ENCODE measurements around the gene TXNL4B.

The TXNL4B gene

GRCh38 chr16:72093448-72094265 lies at the start of gene TXNL4B, which contains the start of gene DHX38:
Gene TXNL4B (minus strand): TSS chr16:72093620. CDS start chr16:72090749, 2,871 bp downstream.
Gene DHX38 (plus strand): TSS chr16:72093847. CDS start chr16:72096158, 2,311 bp downstream.
- peak; percentile 97 for DNase-seq (ENCODE audit: low read depth, low spot score)

GRCh38 chr16:72142476-72142875 lies 49.1 kb upstream of the TXNL4B start:
- DNase-seq (ENCODE audit: low read depth, low spot score), result no peak

GRCh38 chr16:72139908-72140307 lies 46.5 kb upstream of the TXNL4B start:
- DNase-seq (ENCODE audit: low read depth, low spot score), result no peak

DNA sequence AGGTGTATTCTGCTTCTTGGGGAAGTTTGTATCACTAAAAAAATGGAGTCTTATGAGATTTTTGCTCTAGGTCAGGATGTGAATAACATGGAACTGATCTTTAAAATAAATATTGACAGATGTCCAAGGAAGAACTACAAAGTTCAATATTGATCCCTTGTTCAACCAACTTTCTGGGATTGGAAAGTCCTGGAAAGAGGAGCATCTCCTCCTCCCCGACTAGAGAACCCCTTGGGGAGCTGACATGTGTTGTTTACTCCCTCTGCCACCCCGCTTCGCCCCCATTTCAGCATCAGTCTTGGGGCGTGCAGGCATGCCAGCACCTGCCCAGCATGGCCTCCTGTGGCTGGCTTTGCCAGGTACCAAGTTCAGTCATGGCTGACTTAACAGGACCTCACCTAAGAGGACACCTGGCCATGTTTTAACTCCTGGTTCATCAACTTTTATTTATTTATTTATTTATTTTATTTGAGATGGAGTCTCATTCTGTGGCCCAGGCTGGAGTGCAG lies 44.7 kb upstream of the TXNL4B start:
- no peak for DNase-seq (ENCODE audit: low read depth, low spot score)

GRCh38 chr16:72137380-72138063 lies 44.1 kb upstream of the TXNL4B start:
- no peak for DNase-seq (ENCODE audit: low read depth, low spot score)

DNA sequence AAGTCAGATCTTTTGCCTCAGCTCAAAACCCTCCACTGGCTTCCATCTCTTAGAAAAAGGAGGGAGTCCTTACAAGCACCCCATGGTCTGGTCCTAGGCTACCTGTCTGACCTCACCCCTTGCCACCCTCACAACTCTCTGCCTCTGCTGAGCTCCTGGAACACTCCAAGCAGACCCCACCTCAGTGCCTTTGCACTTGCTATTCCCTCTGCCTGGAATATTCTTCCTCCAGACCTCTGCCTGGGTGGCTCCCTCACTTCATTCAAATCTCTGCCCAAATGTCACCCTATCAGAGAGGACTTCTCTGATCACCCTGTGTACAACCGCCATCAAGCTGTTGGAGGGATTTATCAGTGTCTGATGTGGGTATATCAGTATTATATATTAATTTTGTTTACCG lies 41.1 kb upstream of the TXNL4B start:
- no peak for DNase-seq (ENCODE audit: low read depth, low spot score)

DNA sequence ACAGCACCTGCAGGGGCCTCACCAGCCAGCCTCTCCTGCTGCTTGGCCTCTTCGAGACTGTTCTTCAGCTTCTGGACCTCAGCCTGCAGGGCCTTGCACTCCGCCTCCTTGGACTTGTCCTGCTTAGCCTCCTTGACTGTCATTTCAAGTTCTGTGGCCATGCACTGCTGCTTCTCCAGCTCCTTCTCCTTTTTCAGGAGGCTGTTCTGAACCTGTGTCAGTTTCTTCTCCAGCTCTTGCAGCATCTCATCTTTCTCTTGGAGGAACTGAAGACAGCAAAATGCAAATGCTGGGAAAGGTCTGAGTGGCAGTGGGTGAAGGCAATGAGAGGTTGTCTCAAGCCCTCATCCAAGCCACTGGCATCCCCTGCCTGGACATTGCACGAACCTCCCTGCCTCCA lies 39.3 kb upstream of the TXNL4B start:
- DNase-seq (ENCODE audit: low read depth, low spot score), result no peak

GRCh38 chr16:72131036-72131435 lies 37.6 kb upstream of the TXNL4B start:
- no peak for DNase-seq (ENCODE audit: low read depth, low spot score)

- DNase-seq (ENCODE audit: low read depth, low spot score), result no peak
These were observed 36.7 kb upstream of the TXNL4B start for GRCh38 chr16:72129976-72130656.

DNA sequence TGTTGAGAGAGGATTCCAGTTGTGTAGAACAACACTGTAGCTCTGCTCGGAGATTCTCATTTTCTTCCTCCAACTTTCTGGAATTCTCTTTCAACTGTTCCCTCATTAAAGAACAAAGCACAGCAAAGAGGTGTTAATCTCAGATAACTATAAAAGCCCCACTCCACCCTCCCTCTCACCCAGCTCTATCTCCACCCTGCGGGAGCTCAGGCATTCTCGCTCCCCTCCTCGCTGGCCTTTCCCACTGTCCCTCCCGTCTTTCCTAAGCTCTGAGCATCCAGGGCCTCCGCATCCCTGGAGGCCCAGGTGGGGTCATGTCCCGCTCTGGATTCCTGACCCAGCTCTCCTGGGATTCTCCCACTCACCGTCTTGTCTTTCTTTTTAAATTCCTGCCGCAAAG lies 35.3 kb upstream of the TXNL4B start:
- no peak for DNase-seq (ENCODE audit: low read depth, low spot score)

DNA sequence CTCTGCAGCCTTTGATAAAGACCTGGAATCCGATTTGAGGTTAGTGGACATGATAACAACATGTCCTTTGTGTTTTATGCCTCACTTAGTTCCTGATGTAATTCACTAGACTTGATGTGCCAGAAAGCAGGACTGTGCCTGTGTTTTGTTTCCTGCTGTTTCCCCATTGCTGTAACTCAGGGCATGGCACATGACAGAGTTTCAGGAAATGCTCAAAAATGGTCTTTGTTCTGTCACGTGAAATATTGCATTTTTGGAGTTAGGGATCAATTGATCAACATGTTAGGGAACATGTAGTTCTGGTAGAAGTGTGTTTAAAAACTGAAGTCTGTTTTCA lies 33.0 kb upstream of the TXNL4B start:
- no peak for DNase-seq (ENCODE audit: low read depth, low spot score)

DNA sequence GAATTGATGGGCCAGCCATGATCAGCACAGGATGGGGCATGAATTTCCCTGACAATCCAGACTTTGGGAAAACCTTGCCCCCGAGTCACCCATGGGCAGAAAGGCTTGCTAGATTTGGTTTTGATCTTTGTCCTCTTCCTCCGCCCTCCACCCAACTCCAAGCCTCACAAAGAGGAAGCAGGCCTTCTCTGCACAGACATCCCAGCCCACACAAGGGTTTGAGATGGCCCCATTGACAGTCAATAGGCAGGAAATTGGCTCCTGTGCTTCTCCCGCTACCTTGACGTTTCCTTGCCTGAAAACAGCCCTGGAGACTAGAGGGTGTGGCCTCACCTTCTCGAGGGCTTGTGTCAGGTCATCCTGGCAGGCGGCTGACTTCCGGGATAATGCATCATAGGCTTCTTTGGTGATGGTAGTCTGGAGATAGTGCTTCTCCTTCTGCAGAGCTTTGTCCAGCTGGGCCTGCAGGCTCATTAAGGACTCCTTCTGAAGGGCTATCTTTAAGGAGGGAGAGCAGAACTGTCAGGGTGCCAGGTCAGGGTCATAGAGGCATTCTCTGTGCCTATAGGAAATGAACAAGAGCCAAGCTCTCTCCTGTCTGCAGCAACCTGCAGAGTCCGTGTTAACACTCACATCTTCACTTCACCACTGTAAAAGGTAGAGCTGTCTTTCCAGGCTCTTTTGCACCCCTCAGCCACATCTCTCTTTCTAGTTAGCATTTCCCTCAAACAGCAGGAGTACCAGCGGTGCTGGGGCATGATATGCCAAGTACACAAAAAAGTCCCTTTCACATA lies 32.4 kb upstream of the TXNL4B start:
- DNase-seq (ENCODE audit: low read depth, low spot score), result no peak

DNA sequence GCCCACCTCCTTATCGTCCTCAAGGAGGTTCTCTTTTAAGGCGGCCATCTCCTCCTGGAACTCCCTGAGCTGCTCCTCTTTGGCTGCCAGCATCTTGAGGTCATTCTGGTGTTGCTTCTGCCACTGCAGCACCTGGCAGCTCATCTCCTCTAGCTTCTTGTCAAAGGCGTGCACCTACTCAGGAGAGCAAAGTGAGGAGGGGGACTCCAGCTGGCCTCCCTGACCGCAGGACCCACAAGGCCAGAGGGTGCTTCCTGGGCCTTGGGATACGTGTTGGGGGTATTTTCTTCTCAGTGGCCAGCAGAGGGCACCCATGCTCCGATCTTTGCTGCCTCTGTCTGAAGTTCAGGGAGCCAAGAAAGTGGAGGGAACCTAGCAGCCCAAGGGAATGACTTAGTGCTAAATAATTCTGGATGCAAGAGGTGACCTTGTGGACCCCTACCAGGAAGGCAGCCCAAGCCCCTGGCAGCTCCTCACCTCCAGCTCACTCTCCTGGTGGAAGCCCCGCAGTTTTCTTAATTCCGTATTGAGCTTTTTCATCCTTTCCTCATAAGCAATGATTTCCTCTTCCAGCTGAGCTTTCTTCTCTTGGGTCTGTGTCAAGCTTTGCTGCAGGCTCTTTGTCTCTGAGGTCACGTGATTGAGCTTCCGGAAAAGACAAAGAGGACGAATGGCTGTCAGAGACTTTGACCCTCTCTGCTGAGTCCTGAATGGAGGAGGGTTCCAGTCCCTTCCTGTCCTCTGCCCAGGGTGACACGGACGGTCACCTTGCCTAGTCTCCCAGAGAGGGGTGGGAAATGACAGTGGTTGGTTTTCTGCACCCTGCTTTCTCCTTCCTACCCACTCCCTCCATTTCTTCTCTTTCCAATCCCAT lies 31.6 kb upstream of the TXNL4B start:
- DNase-seq (ENCODE audit: low read depth, low spot score), result peak; percentile 22

GRCh38 chr16:72124148-72124547 lies 30.7 kb upstream of the TXNL4B start:
- DNase-seq (ENCODE audit: low read depth, low spot score), result no peak

DNA sequence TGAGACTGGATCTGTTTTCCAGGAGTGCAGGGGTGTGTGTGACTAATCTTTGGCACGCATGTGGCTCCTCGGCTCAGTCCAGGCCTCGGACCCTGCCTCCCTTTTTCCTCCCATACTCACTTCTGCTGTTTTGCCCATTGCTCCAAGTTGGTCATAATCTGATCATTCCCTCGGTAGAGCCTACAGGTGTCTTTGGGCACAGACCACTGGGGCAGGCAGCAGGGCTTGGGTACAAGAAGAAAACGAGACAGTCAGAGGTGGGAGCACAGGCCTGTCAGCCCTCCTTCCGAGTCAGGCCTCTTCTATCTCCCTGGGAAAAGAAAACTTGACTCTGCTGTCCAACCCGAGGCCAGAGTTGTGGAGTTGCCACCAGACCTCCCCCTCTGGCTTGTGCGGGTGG lies 30.0 kb upstream of the TXNL4B start:
- DNase-seq (ENCODE audit: low read depth, low spot score), result no peak

- no peak for DNase-seq (ENCODE audit: low read depth, low spot score)
These were observed 29.5 kb upstream of the TXNL4B start for GRCh38 chr16:72122916-72123315.

DNA sequence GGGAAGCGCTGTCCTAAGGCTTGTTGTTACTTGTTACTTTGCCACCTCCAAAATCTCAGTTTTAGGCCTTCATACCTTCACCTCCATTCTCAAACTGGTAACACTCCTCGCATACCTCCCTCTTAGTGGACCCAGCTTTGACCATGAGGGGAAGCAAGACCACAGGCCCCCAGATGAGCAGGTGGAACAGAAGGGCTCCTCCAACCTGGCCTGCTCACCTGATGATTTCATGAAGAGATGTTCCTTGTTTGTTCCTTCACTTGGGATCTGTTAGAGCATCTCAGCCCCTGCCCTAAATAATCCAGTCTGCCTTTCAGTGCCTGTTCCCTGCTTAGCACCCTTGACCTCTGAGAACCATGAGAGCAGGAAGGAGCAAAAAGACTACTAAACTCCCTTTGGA lies 28.9 kb upstream of the TXNL4B start:
- no peak for DNase-seq (ENCODE audit: low read depth, low spot score)

- DNase-seq (ENCODE audit: low read depth, low spot score), result no peak
These were observed 26.6 kb upstream of the TXNL4B start for GRCh38 chr16:72120026-72120425.

- DNase-seq (ENCODE audit: low read depth, low spot score), result no peak
These were observed 20.2 kb upstream of the TXNL4B start for GRCh38 chr16:72113616-72113945.

- DNase-seq (ENCODE audit: low read depth, low spot score), result no peak
These were observed 19.6 kb upstream of the TXNL4B start for GRCh38 chr16:72112906-72113615.

All from brain pericyte (primary cell).